SK-N-MC (cell line): ENCODE measurements around the gene REPS1.
"Not testable (repeated sequence)": the region's sequence is repeated elsewhere in the genome, so short reads cannot be mapped to it uniquely, and the experiment has no call there.

Source experiments
- DNase-seq: peaks from one replicate; pipeline ENCODE4 v3.0.0-alpha.2; 2011; ENCODE audit warnings: low read depth, low spot score
- H3K27ac ChIP-seq: fragments of 200-600 bp; sonication (generic); 2 replicates; pipeline ENCODE4 v1.5.1; 2016; ENCODE audit warnings: mixed run types
- H3K36me3 ChIP-seq: fragments of 200-600 bp; sonication (generic); 2 replicates; pipeline ENCODE4 v1.6.1; 2017; ENCODE audit warnings: antibody characterized with exemption, low read length, mixed read lengths; ENCODE audit not compliant: insufficient read depth
- H3K4me3 ChIP-seq: fragments of 200-600 bp; sonication (generic); 2 replicates; pipeline ENCODE4 v1.5.1; 2016
- H3K9ac ChIP-seq: fragments of 200-600 bp; sonication (generic); 2 replicates; pipeline ENCODE4 v1.8.0; 2017; ENCODE audit warnings: mixed run types, mixed read lengths; ENCODE audit not compliant: insufficient read length
- H3K9me3 ChIP-seq: fragments of 200-600 bp; sonication (generic); 2 replicates; pipeline ENCODE4 v1.6.1; 2017; ENCODE audit warnings: low read depth, mild to moderate bottlenecking, antibody characterized with exemption, low read length, moderate library complexity, mixed read lengths
- EZH2 ChIP-seq: fragments of 200-600 bp; sonication (generic); IDR thresholded peaks from one replicate; pipeline ENCODE4 v1.6.1; 2017; ENCODE audit warnings: antibody characterized with exemption
- FOXP2 ChIP-seq: optimal IDR thresholded peaks from 2 replicates; pipeline ENCODE3; 2011; ENCODE audit warnings: mild to moderate bottlenecking, moderate library complexity; ENCODE audit not compliant: insufficient read depth; ENCODE audit errors: extremely low read length, control extremely low read depth
- POLR2AphosphoS5 ChIP-seq: IDR thresholded peaks from 2 replicates; pipeline ENCODE4 v1.6.1; 2012; ENCODE audit warnings: mild to moderate bottlenecking, low read depth, low read length, borderline replicate concordance

REPS1 gene

GRCh38 chr6:139008117-139008516, 20.1 kb upstream of the REPS1 start:
- TF ChIP-seq POLR2AphosphoS5: no peak
- H3K9ac ChIP-seq: no peak overlapping the region
- no peak overlapping the region for H3K4me3 ChIP-seq
- no peak for DNase-seq
- no peaks in the 10 kb centered on the region for H3K9me3 ChIP-seq
- no peak overlapping the region for H3K27ac ChIP-seq
- no peaks in the 10 kb centered on the region for H3K36me3 ChIP-seq

GRCh38 chr6:139007428-139007827, 19.4 kb upstream of the REPS1 start:
- no peak for DNase-seq
- Histone ChIP-seq H3K36me3 (no peaks in the 10 kb centered on the region), H3K27ac (no peak overlapping the region), H3K4me3 (no peak overlapping the region), H3K9ac (no peak overlapping the region), H3K9me3 (no peaks in the 10 kb centered on the region)
- no peak for TF ChIP-seq EZH2
- no peak for TF ChIP-seq FOXP2
- TF ChIP-seq POLR2AphosphoS5: no peak

DNA sequence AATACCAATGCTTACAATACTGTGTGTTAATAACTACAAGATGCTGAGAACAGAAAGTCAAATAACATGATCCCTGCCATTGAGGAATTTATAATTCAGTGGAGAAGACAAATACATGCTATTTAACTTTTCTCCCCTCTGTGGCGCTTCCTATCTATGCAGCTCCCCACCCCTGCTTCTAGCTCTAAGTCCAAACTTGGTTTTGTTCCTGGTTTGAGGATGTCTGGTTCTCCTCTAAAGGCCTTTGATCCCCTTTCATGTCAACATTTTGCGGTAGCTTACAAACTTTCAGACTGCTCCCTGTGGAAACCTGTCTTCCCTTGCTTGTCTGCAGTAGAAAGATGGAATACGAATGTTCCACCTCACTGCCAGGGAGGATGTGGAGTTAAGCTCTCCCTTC, 18.4 kb upstream of the REPS1 start:
- no peak for DNase-seq

GRCh38 chr6:139003751-139004150, 15.7 kb upstream of the REPS1 start:
- TF ChIP-seq EZH2 (no peak), POLR2AphosphoS5 (no peak), FOXP2 (no peak)
- Histone ChIP-seq H3K27ac (no peak overlapping the region), H3K4me3 (no peak overlapping the region), H3K9ac (no peak overlapping the region), H3K9me3 (no peaks in the 10 kb centered on the region), H3K36me3 (no peaks in the 10 kb centered on the region)
- no peak for DNase-seq

More for the DNA sequence above, 18.4 kb upstream of the REPS1 start:
- no peak overlapping the region for H3K4me3 ChIP-seq
- H3K9ac ChIP-seq: no peak overlapping the region
- H3K36me3 ChIP-seq: no peaks in the 10 kb centered on the region
- H3K9me3 ChIP-seq: no peaks in the 10 kb centered on the region
- H3K27ac ChIP-seq: no peak overlapping the region
- TF ChIP-seq EZH2 (no peak), POLR2AphosphoS5 (no peak), FOXP2 (no peak)

- no peak overlapping the region for H3K27ac ChIP-seq
- TF ChIP-seq EZH2: no peak
- no peak for TF ChIP-seq FOXP2
- no peak for TF ChIP-seq POLR2AphosphoS5
These were observed 12.1 kb upstream of the REPS1 start for GRCh38 chr6:138999949-139000725.

DNA sequence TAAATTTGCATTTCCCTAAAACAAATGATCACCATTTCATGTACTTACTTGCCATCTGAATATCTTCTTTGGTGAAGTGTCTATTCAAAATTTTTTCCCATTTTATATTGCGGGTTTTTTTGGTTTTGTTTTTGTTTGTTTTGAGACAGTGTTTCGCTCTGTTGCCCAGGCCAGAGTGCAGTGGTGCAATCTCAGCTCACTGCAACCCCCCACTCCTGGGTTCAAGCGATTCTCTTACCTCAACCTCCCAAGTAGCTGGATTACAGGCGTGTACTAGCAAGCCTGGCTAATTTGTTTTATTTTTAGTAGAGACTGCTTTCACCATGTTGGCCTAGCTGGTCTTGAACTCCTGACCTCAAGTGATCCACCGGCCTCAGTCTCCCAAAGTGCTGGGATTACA, 9.1 kb upstream of the REPS1 start:
- H3K9me3 ChIP-seq: no peaks in the 10 kb centered on the region
- no peak overlapping the region for H3K9ac ChIP-seq
- no peak overlapping the region for H3K27ac ChIP-seq
- TF ChIP-seq POLR2AphosphoS5: no peak
- TF ChIP-seq FOXP2: no peak
- TF ChIP-seq EZH2: no peak
- no peak for DNase-seq
- no peaks in the 10 kb centered on the region for H3K36me3 ChIP-seq
- H3K4me3 ChIP-seq: no peak overlapping the region

More at GRCh38 chr6:138999949-139000725, 12.1 kb upstream of the REPS1 start:
- Histone ChIP-seq H3K9ac (no peak overlapping the region), H3K4me3 (no peak overlapping the region), H3K9me3 (no peaks in the 10 kb centered on the region), H3K36me3 (no peaks in the 10 kb centered on the region)
- DNase-seq: no peak

DNA sequence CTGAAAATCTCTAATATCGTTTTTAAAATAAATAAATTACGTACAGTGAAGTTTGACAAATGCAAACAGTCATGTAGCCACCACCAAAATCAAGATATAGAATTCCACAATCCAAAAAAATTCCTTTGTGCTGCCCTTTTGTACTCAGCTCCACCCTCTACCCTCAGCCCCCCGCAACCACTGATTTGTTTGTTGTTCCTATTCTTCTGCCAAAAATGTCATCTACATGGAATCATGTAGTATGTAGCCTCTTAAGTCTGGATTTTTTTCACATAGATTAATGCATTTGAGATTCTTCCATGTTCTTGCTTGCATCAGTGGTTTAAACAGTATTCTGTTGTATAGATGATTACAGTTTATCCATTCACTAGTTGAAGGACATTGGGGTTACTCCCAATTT, 8.5 kb upstream of the REPS1 start:
- H3K4me3 ChIP-seq: no peak overlapping the region
- no peaks in the 10 kb centered on the region for H3K36me3 ChIP-seq
- DNase-seq: no peak
- H3K27ac ChIP-seq: no peak overlapping the region
- no peaks in the 10 kb centered on the region for H3K9me3 ChIP-seq
- no peak for TF ChIP-seq FOXP2
- TF ChIP-seq EZH2: no peak
- no peak for TF ChIP-seq POLR2AphosphoS5
- H3K9ac ChIP-seq: no peak overlapping the region

DNA sequence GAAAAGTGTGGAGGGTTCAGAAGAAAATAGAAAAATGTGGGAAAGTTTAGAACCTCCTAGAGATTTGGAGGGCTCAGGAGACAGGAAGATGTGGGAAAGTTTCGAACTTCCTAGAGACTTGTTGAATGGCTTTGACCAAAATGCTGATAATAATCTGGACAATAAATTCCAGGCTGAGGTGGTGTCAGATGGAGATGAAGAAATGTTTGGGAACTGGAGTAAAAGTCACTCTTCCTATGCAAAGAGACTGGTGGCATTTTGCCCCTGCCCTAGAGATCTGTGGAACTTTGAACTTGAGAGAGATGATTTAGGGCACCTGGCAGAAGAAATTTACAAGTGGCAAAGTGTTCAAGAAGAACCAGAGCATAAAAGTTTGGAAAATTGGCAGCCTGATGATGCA, 5.4 kb upstream of the REPS1 start:
- H3K36me3 ChIP-seq, H3K4me3 ChIP-seq, H3K27ac ChIP-seq, DNase-seq, H3K9me3 ChIP-seq, H3K9ac ChIP-seq: not testable (repeated sequence)

DNA sequence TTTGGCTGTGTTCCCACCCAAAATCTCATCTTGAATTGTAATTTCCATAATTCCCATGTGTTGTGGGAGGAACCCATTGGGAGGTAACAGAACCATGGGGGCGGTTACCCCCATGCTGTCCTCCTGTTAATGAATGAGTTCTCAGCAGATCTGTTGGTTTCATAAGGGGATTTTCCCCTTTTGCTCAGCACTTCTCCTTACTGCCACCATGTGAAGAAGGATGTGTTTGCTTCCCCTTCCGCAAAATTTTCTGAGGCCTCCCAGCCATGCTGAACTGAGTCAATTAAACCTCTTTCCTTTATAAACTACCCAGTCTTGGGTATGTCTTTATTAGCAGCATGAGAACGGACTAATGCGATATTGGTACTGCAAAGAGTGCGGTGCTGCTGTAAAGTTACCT, 4.9 kb upstream of the REPS1 start:
- not testable (repeated sequence) for H3K27ac ChIP-seq, DNase-seq, H3K4me3 ChIP-seq, H3K36me3 ChIP-seq, H3K9ac ChIP-seq, H3K9me3 ChIP-seq

GRCh38 chr6:138991206-138991605, 3.2 kb upstream of the REPS1 start:
- H3K36me3 ChIP-seq: no peaks in the 10 kb centered on the region
- no peak overlapping the region for H3K27ac ChIP-seq
- DNase-seq: no peak
- H3K4me3 ChIP-seq: no peak overlapping the region
- no peaks in the 10 kb centered on the region for H3K9me3 ChIP-seq
- no peak overlapping the region for H3K9ac ChIP-seq
- TF ChIP-seq FOXP2: no peak
- no peak for TF ChIP-seq POLR2AphosphoS5
- TF ChIP-seq EZH2: no peak
